Stromal cell of bone marrow (primary cell): ENCODE results near the gene TENM3.

Source experiments
- DNase-seq: peaks from one replicate; pipeline ENCODE4 v3.0.0-alpha.2; 2012; ENCODE audit warnings: low read depth

The TENM3 gene

GRCh38 chr4:182684796-182685195 lies 441.6 kb downstream of the TENM3 start:
- DNase-seq: no peak

- DNase-seq: no peak
These were observed 444.9 kb downstream of the TENM3 start for GRCh38 chr4:182688081-182688480.

- no peak for DNase-seq
These were observed 451.3 kb downstream of the TENM3 start for GRCh38 chr4:182694551-182694950.

DNA sequence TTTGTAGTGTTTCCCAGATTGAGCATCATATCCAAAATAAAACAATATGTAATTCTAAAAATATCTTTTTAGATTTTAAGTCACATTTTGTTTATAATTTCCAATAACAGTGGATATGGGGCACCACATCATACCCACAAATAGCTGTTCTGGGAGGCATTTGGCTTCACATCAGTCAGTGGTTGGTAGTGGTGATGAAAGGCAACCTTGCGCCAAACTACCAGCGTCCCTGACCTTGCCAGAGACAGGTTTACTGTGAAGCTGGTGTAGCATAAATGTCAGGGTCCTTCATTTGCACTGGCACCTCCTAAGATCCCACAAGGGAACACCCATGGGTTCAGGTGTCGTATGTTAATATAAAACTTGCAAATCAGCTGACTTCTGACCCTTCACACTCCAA lies 451.8 kb downstream of the TENM3 start:
- no peak for DNase-seq

GRCh38 chr4:182695842-182696241 lies 452.6 kb downstream of the TENM3 start:
- DNase-seq: no peak

- no peak for DNase-seq
These were observed 453.9 kb downstream of the TENM3 start for GRCh38 chr4:182697094-182697493.

DNA sequence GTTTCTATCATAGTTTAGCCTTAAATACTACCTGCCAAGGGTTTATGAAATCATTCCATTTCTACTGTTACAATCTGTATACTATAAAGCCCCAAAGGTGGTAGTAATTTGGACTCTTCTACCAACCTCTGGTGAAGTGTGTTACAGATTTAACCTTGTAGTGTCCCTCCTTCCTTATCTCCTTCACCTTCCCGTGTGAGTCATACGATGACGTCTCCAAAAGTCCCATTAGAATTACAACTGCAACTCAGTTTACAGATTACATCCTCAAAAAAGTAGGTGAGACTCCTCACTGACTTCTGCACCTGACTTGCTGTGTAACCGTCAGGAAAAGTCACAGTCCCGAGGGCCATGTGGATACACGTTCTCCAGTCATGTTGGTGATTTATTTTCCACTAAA lies 455.0 kb downstream of the TENM3 start:
- DNase-seq: no peak

DNA sequence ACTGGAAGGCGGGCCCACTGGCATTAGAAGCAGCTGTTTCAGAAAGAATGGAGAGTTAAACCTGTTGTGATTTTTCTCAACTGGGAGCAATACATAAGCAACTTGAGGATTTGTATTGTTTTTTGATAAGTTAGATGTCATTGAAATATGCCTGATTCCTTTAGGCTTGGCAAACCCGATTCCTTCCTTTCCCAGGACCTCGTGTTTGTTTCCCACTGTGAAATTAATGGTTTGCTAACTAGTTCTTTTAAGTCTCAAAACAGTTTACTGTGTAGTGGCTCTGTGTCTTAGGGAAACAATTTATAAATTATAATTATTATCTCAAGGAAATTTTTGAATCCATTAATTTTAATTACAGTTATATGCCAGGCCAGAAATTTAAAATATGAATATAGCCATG lies 456.0 kb downstream of the TENM3 start:
- DNase-seq: no peak

DNA sequence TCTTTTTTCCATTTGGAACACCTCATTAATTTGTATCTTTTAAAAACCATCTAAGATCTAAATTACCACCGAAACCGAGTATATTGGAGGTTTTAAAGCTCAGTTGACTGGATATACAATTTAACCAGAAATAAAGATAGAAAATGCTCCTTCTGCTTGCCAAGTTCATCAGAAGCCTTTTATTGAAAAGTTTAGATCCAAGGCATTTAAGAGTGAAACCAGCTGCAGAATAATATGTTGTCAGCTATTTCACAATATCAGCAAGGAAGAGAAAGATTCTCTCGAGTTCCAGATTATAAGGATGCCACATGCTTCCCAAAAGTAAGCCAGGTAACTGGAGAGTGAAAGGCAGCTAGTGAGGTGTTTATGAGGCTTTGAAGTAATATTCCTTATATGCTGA lies 456.6 kb downstream of the TENM3 start:
- DNase-seq: no peak

- no peak for DNase-seq
These were observed 457.4 kb downstream of the TENM3 start for GRCh38 chr4:182700362-182701160.

- no peak for DNase-seq
These were observed 460.9 kb downstream of the TENM3 start for GRCh38 chr4:182704077-182704476.

DNA sequence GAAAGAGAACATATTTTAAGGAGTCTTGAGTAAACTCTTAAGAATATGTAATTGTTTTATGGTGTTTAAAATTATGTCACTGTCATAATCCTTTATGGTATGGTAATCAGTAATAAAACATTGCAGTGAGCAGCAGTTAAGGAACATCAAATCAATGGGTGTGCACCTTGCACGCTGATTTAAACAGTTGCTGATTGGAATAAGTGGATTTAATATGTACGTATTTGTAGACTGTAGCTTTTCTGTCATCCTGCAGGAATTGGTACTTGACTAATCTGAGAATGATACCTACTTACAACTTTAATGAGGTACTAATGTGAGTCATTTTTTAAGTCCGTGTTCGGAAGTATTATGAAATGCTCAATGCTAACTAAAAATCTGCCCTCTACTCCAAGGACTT lies 461.7 kb downstream of the TENM3 start:
- no peak for DNase-seq

GRCh38 chr4:182705389-182705788 lies 462.2 kb downstream of the TENM3 start:
- no peak for DNase-seq

DNA sequence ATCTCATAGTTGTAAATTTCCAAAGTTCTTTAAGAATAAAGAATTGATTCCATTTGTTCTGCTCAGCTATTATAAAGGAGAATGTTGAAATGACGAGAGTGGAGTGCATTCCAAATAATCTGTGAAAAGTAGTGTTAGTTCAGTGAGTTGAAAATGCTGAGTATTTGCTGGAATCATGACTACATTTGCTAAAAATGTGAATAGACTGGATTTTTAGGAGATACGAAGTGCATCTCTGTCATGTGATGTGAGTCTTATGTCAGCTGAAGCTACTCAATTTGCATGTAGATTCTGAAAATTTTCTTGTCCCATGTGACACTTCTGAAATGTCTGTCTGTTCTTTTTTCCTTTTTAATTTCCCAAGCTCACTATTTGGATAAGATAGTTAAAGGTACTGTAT lies 468.0 kb downstream of the TENM3 start:
- no peak for DNase-seq

DNA sequence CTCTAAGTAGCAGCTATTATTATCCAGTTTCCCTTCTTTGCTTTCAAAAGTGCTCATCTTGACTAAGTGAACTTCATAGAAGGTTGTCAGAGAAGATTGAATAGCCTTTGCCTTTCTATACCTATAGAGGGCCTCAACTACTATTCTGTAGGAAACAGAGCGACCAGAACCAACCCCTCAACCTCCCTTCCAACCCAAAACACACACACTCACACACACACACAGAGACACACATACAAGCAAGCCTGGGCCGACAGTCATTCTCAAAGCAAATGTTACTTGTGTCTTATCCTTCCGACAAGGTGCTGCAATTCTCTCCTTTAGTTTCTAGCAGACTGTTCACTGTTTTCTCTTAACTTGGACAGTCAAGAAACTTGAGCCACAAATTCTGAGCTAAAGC lies 472.3 kb downstream of the TENM3 start:
- no peak for DNase-seq

- no peak for DNase-seq
These were observed 473.0 kb downstream of the TENM3 start for GRCh38 chr4:182716192-182716591.

DNA sequence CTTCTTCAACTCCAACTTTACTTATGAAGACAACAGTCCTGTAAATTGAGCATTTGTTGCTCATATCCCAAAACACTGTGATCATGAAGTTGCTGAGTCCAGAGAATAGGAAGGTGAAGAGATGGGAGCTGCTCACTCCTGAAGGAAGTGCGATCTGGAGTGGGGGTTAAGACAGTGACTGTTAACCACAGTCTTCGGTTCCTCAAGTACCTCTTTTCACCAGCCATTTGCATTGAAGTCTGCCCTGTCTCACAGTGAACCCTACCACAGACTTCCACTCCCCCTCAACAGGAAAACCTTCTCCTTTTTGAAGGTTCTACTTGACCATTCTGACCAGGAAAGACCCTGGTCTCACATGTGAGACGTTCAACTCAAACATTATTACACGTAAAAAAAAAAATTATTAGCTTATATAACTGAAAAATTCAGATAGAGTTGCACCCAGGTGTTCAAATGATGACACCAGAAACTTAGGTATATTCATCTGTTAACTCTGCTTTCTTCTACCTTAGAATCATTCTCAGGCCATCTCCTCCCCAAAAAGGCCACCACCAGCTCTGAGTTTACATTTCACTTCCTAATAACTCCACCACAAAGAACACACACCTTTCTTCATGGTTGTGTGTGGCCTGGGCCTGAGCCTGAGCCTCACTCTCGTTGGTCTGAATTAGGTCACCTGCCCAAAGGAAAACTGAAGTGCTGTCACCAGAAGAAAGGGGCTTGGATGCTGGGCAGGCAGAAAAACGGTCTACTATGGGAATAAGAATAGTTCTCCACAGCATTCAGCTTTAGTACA lies 474.8 kb downstream of the TENM3 start:
- DNase-seq: no peak

DNA sequence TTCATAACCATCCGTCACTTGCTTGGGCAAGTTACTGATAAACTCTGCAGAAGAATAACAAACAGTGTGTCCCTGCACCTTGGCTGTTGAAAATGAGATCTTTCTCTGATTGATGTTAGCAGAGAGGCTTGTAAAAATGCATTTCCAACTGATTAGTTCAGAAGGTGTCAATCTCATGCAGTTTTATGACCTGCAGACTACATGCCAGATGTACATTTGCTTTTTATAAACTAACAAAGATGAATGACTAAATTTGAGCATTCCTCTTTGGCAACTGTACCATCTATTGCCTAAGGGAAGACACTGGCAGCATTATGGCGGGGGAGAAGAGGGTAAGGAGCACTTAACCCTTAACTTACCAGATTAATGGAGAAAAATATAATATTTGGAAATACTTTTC lies 481.2 kb downstream of the TENM3 start:
- no peak for DNase-seq

- DNase-seq: no peak
These were observed 486.3 kb downstream of the TENM3 start for GRCh38 chr4:182729516-182729915.

GRCh38 chr4:182730791-182731190 lies 487.6 kb downstream of the TENM3 start:
- DNase-seq: no peak

DNA sequence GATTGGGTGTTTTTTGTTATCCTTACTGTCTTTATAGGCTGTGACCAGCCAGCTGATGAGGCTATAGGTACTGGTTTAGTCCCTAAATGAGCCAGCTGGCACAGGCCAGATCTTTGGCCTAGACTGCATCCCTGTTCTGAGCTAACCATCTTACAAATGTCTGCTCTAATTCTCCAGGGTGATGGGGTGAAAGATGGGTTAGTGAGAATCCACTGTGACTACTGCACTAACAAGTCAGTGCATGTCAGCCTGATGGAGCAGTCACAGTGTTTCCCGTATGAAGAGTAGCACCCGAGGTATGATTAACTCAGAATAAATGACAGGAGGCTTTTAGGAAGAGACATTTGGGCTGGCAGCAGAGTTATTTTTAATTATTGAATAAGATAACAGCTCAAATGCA lies 493.0 kb downstream of the TENM3 start:
- DNase-seq: no peak

DNA sequence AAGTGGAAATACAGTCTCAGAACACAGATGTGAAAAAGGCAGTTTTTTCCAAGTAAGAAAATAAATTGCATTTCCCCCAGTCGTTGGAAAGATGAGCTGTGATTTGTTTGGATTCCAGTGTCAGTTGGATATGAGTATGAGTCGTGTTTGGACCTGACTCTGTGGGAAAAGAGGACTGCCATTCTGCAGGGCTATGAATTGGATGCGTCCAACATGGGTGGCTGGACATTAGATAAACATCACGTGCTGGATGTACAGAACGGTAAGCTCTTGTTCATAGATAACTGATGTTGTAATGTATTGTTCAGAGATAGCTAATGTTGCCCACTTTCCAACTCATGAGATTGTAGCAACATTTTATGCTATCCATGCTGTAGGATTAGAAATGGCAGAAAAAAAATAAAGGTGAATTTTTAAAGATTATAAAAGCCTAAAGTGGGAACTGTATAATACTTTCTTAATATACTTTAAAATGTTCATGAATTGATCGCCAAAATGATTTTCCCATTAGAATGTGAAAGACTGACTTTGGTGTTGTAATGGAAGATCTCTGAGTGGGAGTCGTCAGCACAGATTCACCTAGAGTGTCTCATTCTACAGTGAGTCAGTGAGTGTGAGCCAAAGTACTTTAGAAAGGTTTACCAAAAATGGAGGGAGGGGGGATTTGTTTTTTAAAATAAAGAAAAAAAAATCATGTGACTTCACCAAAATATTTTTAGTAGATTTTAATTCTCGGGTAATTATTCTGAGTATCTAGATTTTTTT lies 495.3 kb downstream of the TENM3 start:
- no peak for DNase-seq

- no peak for DNase-seq
These were observed 497.1 kb downstream of the TENM3 start for GRCh38 chr4:182740256-182740655.
